ENCODE measurements around the gene DSE.

The DSE gene

GRCh38 chr6:116398316-116399010 lies 27.7 kb downstream of the DSE start:
- H3K4me1 ChIP-seq (ENCODE audit: control insufficient read depth, insufficient read depth, low read length), result no peaks in the 10 kb centered on the region
- no peak overlapping the region for H3K9ac ChIP-seq (ENCODE audit: low read length in 2 of 2)
- no peaks in the 10 kb centered on the region for H3K27me3 ChIP-seq (ENCODE audit: control insufficient read depth in 1 of 2, insufficient read depth in 2 of 2, low read length in 2 of 2)
- peaks cover 0 to 4% of the 10 kb centered on the region in 2 donors for H3K36me3 ChIP-seq (ENCODE audit: control insufficient read depth in 2 of 2, insufficient read depth in 2 of 2, low read length in 2 of 2)
- H3K4me3 ChIP-seq (ENCODE audit: low read length in 2 of 2), result no peak overlapping the region
- H3K27ac ChIP-seq (ENCODE audit: low read length), result no peak overlapping the region
- H3K9me3 ChIP-seq (ENCODE audit: control insufficient read depth in 2 of 2, low read length in 2 of 2), result no peaks in the 10 kb centered on the region

DNA sequence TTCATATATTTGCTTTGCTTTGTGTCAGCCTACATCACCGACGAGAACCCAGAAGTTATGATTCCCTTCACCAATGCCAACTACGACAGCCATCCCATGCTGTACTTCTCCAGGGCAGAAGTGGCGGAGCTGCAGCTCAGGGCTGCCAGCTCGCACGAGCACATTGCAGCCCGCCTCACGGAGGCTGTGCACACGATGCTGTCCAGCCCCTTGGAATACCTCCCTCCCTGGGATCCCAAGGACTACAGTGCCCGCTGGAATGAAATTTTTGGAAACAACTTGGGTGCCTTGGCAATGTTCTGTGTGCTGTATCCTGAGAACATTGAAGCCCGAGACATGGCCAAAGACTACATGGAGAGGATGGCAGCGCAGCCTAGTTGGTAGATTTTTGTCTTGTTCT lies 28.5 kb downstream of the DSE start:
- H3K9ac ChIP-seq (ENCODE audit: low read length in 2 of 2), result no peak overlapping the region
- H3K4me1 ChIP-seq (ENCODE audit: control insufficient read depth, insufficient read depth, low read length), result no peaks in the 10 kb centered on the region
- H3K4me3 ChIP-seq (ENCODE audit: low read length in 2 of 2), result no peak overlapping the region
- no peaks in the 10 kb centered on the region for H3K27me3 ChIP-seq (ENCODE audit: control insufficient read depth in 1 of 2, insufficient read depth in 2 of 2, low read length in 2 of 2)
- peaks cover 0 to 4% of the 10 kb centered on the region in 2 donors for H3K36me3 ChIP-seq (ENCODE audit: control insufficient read depth in 2 of 2, insufficient read depth in 2 of 2, low read length in 2 of 2)
- no peaks in the 10 kb centered on the region for H3K9me3 ChIP-seq (ENCODE audit: control insufficient read depth in 2 of 2, low read length in 2 of 2)
- H3K27ac ChIP-seq (ENCODE audit: low read length), result no peak overlapping the region

GRCh38 chr6:116400328-116400727 lies 29.6 kb downstream of the DSE start:
- Histone ChIP-seq H3K9me3 (ENCODE audit: control insufficient read depth in 2 of 2, low read length in 2 of 2) (no peaks in the 10 kb centered on the region), H3K9ac (ENCODE audit: low read length in 2 of 2) (no peak overlapping the region), H3K36me3 (ENCODE audit: control insufficient read depth in 2 of 2, insufficient read depth in 2 of 2, low read length in 2 of 2) (peaks cover 0 to 4% of the 10 kb centered on the region in 2 donors), H3K4me1 (ENCODE audit: control insufficient read depth, insufficient read depth, low read length) (no peaks in the 10 kb centered on the region), H3K27me3 (ENCODE audit: control insufficient read depth in 1 of 2, insufficient read depth in 2 of 2, low read length in 2 of 2) (no peaks in the 10 kb centered on the region), H3K4me3 (ENCODE audit: low read length in 2 of 2) (no peak overlapping the region), H3K27ac (ENCODE audit: low read length) (no peak overlapping the region)

DNA sequence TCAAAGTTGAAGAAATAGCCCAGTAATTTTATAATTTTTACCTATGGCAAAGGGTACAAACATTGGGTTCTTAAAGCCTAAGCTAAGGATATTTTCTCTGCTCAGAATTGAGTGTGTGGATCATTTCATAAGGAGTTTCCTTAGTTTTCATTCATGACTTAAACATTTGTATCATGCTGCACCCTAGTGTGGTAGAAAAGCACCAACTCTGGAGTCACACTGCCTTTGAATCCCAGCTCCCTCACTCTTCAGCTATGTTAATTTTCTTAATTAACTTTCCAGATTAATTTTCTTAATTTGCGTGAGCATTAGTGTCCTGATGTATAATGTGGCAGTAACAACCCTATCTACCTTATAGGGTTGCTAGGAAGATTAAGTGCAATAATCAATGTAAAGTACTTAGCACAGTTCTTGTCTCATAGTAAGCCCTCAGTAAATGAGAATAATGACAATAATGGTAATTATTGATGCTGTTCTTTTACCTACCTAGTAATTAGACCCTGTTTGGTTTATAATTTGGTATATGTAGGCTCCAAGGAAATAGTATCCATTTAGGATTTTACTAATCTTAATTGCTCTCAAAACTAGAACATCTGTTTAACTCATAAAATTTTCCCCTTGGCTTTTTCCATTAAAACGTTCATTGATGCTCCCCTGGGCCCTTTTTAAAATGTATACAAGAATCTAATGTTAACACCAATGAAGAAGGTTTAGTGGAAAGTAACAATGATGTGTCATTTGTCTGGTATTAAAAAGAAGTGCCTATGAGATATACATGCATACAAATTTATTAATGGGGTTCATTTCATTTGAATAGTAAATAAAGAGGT lies 31.6 kb downstream of the DSE start:
- H3K9ac ChIP-seq (ENCODE audit: low read length in 2 of 2), result no peak overlapping the region
- peaks cover 0 to 4% of the 10 kb centered on the region in 2 donors for H3K36me3 ChIP-seq (ENCODE audit: control insufficient read depth in 2 of 2, insufficient read depth in 2 of 2, low read length in 2 of 2)
- peaks cover 3% of the 10 kb centered on the region for H3K4me1 ChIP-seq (ENCODE audit: control insufficient read depth, insufficient read depth, low read length)
- H3K27me3 ChIP-seq (ENCODE audit: control insufficient read depth in 1 of 2, insufficient read depth in 2 of 2, low read length in 2 of 2), result no peaks in the 10 kb centered on the region
- no peak overlapping the region for H3K27ac ChIP-seq (ENCODE audit: low read length)
- no peak overlapping the region for H3K4me3 ChIP-seq (ENCODE audit: low read length in 2 of 2)
- H3K9me3 ChIP-seq (ENCODE audit: control insufficient read depth in 2 of 2, low read length in 2 of 2), result no peaks in the 10 kb centered on the region

DNA sequence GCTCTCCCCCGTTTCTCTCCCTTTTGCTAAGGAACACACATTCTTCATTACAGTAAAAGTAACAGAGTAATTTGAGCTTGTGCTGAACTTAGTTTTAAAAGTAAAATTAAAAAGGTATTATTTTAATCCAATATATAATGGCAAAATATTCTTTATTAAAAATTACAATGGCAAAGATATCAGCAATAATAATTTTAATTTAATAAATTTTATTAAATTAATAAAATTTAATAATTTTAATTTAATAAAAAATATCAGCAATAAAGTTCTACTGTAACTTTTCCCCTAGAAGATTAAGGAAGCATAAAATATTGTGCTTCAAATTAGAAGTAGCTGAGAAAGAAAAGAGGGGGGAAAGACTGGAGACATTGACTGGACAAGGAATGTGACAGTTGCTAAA lies 32.5 kb downstream of the DSE start:
- Histone ChIP-seq H3K9me3 (ENCODE audit: control insufficient read depth in 2 of 2, low read length in 2 of 2) (no peaks in the 10 kb centered on the region), H3K9ac (ENCODE audit: low read length in 2 of 2) (no peak overlapping the region), H3K4me1 (ENCODE audit: control insufficient read depth, insufficient read depth, low read length) (peaks cover 3% of the 10 kb centered on the region), H3K27ac (ENCODE audit: low read length) (no peak overlapping the region), H3K27me3 (ENCODE audit: control insufficient read depth in 1 of 2, insufficient read depth in 2 of 2, low read length in 2 of 2) (no peaks in the 10 kb centered on the region), H3K4me3 (ENCODE audit: low read length in 2 of 2) (no peak overlapping the region), H3K36me3 (ENCODE audit: control insufficient read depth in 2 of 2, insufficient read depth in 2 of 2, low read length in 2 of 2) (peaks cover 0 to 4% of the 10 kb centered on the region in 2 donors)

GRCh38 chr6:116404696-116405095 lies 33.9 kb downstream of the DSE start:
- peaks cover 3% of the 10 kb centered on the region for H3K4me1 ChIP-seq (ENCODE audit: control insufficient read depth, insufficient read depth, low read length)
- peaks cover 0 to 2% of the 10 kb centered on the region in 2 donors for H3K36me3 ChIP-seq (ENCODE audit: control insufficient read depth in 2 of 2, insufficient read depth in 2 of 2, low read length in 2 of 2)
- H3K9ac ChIP-seq (ENCODE audit: low read length in 2 of 2), result no peak overlapping the region
- H3K9me3 ChIP-seq (ENCODE audit: control insufficient read depth in 2 of 2, low read length in 2 of 2), result no peaks in the 10 kb centered on the region
- H3K27me3 ChIP-seq (ENCODE audit: control insufficient read depth in 1 of 2, insufficient read depth in 2 of 2, low read length in 2 of 2), result no peaks in the 10 kb centered on the region
- H3K27ac ChIP-seq (ENCODE audit: low read length), result no peak overlapping the region
- H3K4me3 ChIP-seq (ENCODE audit: low read length in 2 of 2), result no peak overlapping the region

- no peak overlapping the region for H3K4me3 ChIP-seq (ENCODE audit: low read length in 2 of 2)
- H3K36me3 ChIP-seq (ENCODE audit: control insufficient read depth in 2 of 2, insufficient read depth in 2 of 2, low read length in 2 of 2), result peaks cover 0 to 2% of the 10 kb centered on the region in 2 donors
- H3K27ac ChIP-seq (ENCODE audit: low read length), result no peak overlapping the region
These were observed 34.4 kb downstream of the DSE start for GRCh38 chr6:116405138-116405537.

GRCh38 chr6:116405652-116406356 lies 35.1 kb downstream of the DSE start:
- Histone ChIP-seq H3K4me1 (ENCODE audit: control insufficient read depth, insufficient read depth, low read length) (peaks cover 3% of the 10 kb centered on the region), H3K4me3 (ENCODE audit: low read length in 2 of 2) (no peak overlapping the region), H3K27ac (ENCODE audit: low read length) (no peak overlapping the region), H3K9me3 (ENCODE audit: control insufficient read depth in 2 of 2, low read length in 2 of 2) (no peaks in the 10 kb centered on the region), H3K9ac (ENCODE audit: low read length in 2 of 2) (no peak overlapping the region), H3K36me3 (ENCODE audit: control insufficient read depth in 2 of 2, insufficient read depth in 2 of 2, low read length in 2 of 2) (peaks cover 0 to 2% of the 10 kb centered on the region in 2 donors), H3K27me3 (ENCODE audit: control insufficient read depth in 1 of 2, insufficient read depth in 2 of 2, low read length in 2 of 2) (no peaks in the 10 kb centered on the region)

More at GRCh38 chr6:116405138-116405537, 34.4 kb downstream of the DSE start:
- Histone ChIP-seq H3K9ac (ENCODE audit: low read length in 2 of 2) (no peak overlapping the region), H3K4me1 (ENCODE audit: control insufficient read depth, insufficient read depth, low read length) (peaks cover 3% of the 10 kb centered on the region), H3K27me3 (ENCODE audit: control insufficient read depth in 1 of 2, insufficient read depth in 2 of 2, low read length in 2 of 2) (no peaks in the 10 kb centered on the region), H3K9me3 (ENCODE audit: control insufficient read depth in 2 of 2, low read length in 2 of 2) (no peaks in the 10 kb centered on the region)

DNA sequence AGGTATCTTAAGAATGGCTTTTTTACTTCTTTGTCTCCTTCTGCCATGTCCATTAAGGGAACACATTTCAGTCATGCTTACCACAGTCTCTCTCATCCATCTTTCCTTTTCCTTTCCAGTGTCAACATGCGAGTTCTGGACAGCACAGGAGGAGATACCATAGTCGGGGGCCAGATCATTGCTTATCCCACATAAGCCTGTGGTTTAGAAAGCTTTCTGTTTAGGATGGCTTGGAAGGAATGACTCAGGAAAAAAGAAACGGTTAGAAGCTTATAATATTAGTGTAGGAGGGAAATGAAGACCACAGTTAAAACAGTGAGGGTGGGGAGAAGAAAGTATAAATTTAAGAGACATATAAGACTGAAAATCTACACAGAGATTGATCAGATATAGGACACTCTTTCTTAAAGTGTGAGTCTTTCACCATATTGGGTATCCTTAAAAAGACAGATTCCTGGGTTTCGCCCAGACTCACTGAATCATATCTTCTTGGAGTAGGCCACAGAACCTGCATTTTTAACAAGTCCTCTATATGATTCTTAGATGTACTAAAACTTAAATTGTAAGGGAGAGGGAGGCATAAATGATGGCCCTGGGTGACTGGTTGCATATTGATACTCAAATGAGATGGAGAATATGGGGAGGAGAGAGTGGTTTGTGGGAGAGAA lies 36.1 kb downstream of the DSE start:
- Histone ChIP-seq H3K4me3 (ENCODE audit: low read length in 2 of 2) (no peak overlapping the region), H3K27ac (ENCODE audit: low read length) (no peak overlapping the region), H3K36me3 (ENCODE audit: control insufficient read depth in 2 of 2, insufficient read depth in 2 of 2, low read length in 2 of 2) (peaks cover 0 to 2% of the 10 kb centered on the region in 2 donors), H3K27me3 (ENCODE audit: control insufficient read depth in 1 of 2, insufficient read depth in 2 of 2, low read length in 2 of 2) (no peaks in the 10 kb centered on the region), H3K9me3 (ENCODE audit: control insufficient read depth in 2 of 2, low read length in 2 of 2) (no peaks in the 10 kb centered on the region), H3K9ac (ENCODE audit: low read length in 2 of 2) (no peak overlapping the region), H3K4me1 (ENCODE audit: control insufficient read depth, insufficient read depth, low read length) (peaks cover 3% of the 10 kb centered on the region)

DNA sequence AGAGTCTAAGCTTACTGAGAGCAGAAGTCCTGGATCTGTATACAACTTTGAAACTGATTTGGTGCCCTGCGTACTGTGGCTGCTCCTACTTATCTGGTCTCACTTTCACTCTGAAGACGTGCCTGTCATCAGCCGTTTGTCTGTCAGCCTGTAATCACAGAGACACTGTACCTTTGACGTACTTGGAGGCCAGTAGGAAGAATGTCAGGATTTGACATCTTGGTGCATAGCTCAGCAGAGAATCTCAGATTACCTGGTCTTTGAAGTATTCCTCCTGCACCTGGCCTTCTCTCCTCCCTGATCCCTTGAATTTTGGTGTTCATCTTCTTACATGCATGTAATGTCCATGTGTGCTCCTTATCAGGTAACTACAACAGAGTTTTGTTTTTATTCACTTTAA lies 37.7 kb downstream of the DSE start:
- H3K4me1 ChIP-seq (ENCODE audit: control insufficient read depth, insufficient read depth, low read length), result peaks cover 3% of the 10 kb centered on the region
- no peaks in the 10 kb centered on the region for H3K27me3 ChIP-seq (ENCODE audit: control insufficient read depth in 1 of 2, insufficient read depth in 2 of 2, low read length in 2 of 2)
- H3K27ac ChIP-seq (ENCODE audit: low read length), result no peak overlapping the region
- H3K4me3 ChIP-seq (ENCODE audit: low read length in 2 of 2), result no peak overlapping the region
- peaks cover 0 to 2% of the 10 kb centered on the region in 2 donors for H3K36me3 ChIP-seq (ENCODE audit: control insufficient read depth in 2 of 2, insufficient read depth in 2 of 2, low read length in 2 of 2)
- H3K9ac ChIP-seq (ENCODE audit: low read length in 2 of 2), result no peak overlapping the region
- H3K9me3 ChIP-seq (ENCODE audit: control insufficient read depth in 2 of 2, low read length in 2 of 2), result no peaks in the 10 kb centered on the region

Data from stomach smooth muscle (tissue), 2 donors.